Central memory CD8-positive, alpha-beta T cell (primary cell): ENCODE data around the gene HECW1.
"Not testable (repeated sequence)": the region's sequence is repeated elsewhere in the genome, so short reads cannot be mapped to it uniquely, and the experiment has no call there.

Experiments
- ATAC-seq: fragments of 150-1000 bp; cut with Tn5 transposase; replicated peaks from 2 replicates; pipeline ENCODE4 v1.10.0; 2022; ENCODE audit warnings: mild to moderate bottlenecking, moderate FRiP score, moderate number of reproducible peaks; ENCODE audit not compliant: poor library complexity, severe bottlenecking; ENCODE audit errors: extremely low read depth
- DNase-seq, 2 donors: peaks; one replicate each; pipeline ENCODE4 v3.0.0; 2021; ENCODE audit warnings: low spot score in 2 of 2
- H3K27ac Mint-ChIP-seq: one replicate; pipeline ENCODE4 v1.8.0; 2022; ENCODE audit warnings: low read depth, mild to moderate bottlenecking, moderate library complexity, mixed read lengths
- H3K27me3 Mint-ChIP-seq: one replicate; pipeline ENCODE4 v1.8.0; 2022; ENCODE audit warnings: mixed read lengths
- H3K36me3 Mint-ChIP-seq: one replicate; pipeline ENCODE4 v1.8.0; 2022; ENCODE audit warnings: mild to moderate bottlenecking, moderate library complexity, mixed read lengths; ENCODE audit not compliant: insufficient read depth
- H3K4me1 Mint-ChIP-seq: one replicate; pipeline ENCODE4 v1.8.0; 2022; ENCODE audit warnings: mixed read lengths
- H3K4me3 Mint-ChIP-seq: one replicate; pipeline ENCODE4 v1.8.0; 2022; ENCODE audit warnings: mild to moderate bottlenecking, moderate library complexity, mixed read lengths
- H3K9me3 Mint-ChIP-seq: one replicate; pipeline ENCODE4 v1.8.0; 2022; ENCODE audit warnings: mixed read lengths

Gene HECW1

GRCh38 chr7:43112459-43112940, at the start of gene HECW1:
Gene HECW1 (plus strand): TSS chr7:43112647. CDS start chr7:43243906, 131,259 bp downstream.
- no peaks in the 10 kb centered on the region for H3K36me3 Mint-ChIP-seq
- ATAC-seq (no peak), DNase-seq (no peak)
- H3K27me3 Mint-ChIP-seq: peaks cover 79% of the 10 kb centered on the region
- H3K4me3 Mint-ChIP-seq: no peak within 1 kb of the TSS
- H3K27ac Mint-ChIP-seq: no peak within 1 kb of the TSS
- peaks cover 6% of the 10 kb centered on the region for H3K4me1 Mint-ChIP-seq
- no peaks in the 10 kb centered on the region for H3K9me3 Mint-ChIP-seq

GRCh38 chr7:43071604-43072003, 40.8 kb upstream of the HECW1 start:
- no peaks in the 10 kb centered on the region for H3K9me3 Mint-ChIP-seq
- no peak for DNase-seq
- peaks cover 45% of the 10 kb centered on the region for H3K27me3 Mint-ChIP-seq
- no peak overlapping the region for H3K27ac Mint-ChIP-seq
- ATAC-seq: no peak
- H3K4me3 Mint-ChIP-seq: no peak overlapping the region
- no peaks in the 10 kb centered on the region for H3K4me1 Mint-ChIP-seq
- H3K36me3 Mint-ChIP-seq: no peaks in the 10 kb centered on the region

- Mint-ChIP-seq H3K9me3 (no peaks in the 10 kb centered on the region), H3K36me3 (no peaks in the 10 kb centered on the region), H3K4me1 (no peaks in the 10 kb centered on the region), H3K27me3 (peaks cover 45% of the 10 kb centered on the region), H3K27ac (no peak overlapping the region), H3K4me3 (no peak overlapping the region)
- DNase-seq (no peak), ATAC-seq (no peak)
Measured at GRCh38 chr7:43072530-43072929, 39.9 kb upstream of the HECW1 start.

GRCh38 chr7:43073811-43074210, 38.6 kb upstream of the HECW1 start:
- not testable (repeated sequence) for ATAC-seq, H3K4me3 Mint-ChIP-seq, H3K9me3 Mint-ChIP-seq, H3K27ac Mint-ChIP-seq, H3K4me1 Mint-ChIP-seq, H3K36me3 Mint-ChIP-seq, DNase-seq
- peaks cover 43% of the 10 kb centered on the region for H3K27me3 Mint-ChIP-seq

- Mint-ChIP-seq H3K9me3 (no peaks in the 10 kb centered on the region), H3K4me1 (no peaks in the 10 kb centered on the region), H3K27me3 (peaks cover 60% of the 10 kb centered on the region), H3K27ac (no peak overlapping the region), H3K4me3 (no peak overlapping the region), H3K36me3 (no peaks in the 10 kb centered on the region)
- ATAC-seq (no peak), DNase-seq (no peak)
Measured at GRCh38 chr7:43076189-43076605, 36.2 kb upstream of the HECW1 start.

- ATAC-seq (no peak), DNase-seq (no peak)
- H3K9me3 Mint-ChIP-seq: no peaks in the 10 kb centered on the region
- H3K4me1 Mint-ChIP-seq: no peaks in the 10 kb centered on the region
- H3K27me3 Mint-ChIP-seq: peaks cover 56% of the 10 kb centered on the region
- H3K27ac Mint-ChIP-seq: no peak overlapping the region
- H3K4me3 Mint-ChIP-seq: no peak overlapping the region
- H3K36me3 Mint-ChIP-seq: no peaks in the 10 kb centered on the region
Measured at GRCh38 chr7:43076606-43077005, 35.8 kb upstream of the HECW1 start.

GRCh38 chr7:43077285-43077684, 35.2 kb upstream of the HECW1 start:
- no peaks in the 10 kb centered on the region for H3K9me3 Mint-ChIP-seq
- no peak overlapping the region for H3K27ac Mint-ChIP-seq
- H3K27me3 Mint-ChIP-seq: peaks cover 55% of the 10 kb centered on the region
- H3K4me3 Mint-ChIP-seq: no peak overlapping the region
- ATAC-seq (no peak), DNase-seq (no peak)
- no peaks in the 10 kb centered on the region for H3K4me1 Mint-ChIP-seq
- H3K36me3 Mint-ChIP-seq: no peaks in the 10 kb centered on the region

GRCh38 chr7:43077732-43078391, 34.6 kb upstream of the HECW1 start:
- ATAC-seq (no peak), DNase-seq (no peak)
- Mint-ChIP-seq H3K9me3 (no peaks in the 10 kb centered on the region), H3K4me3 (no peak overlapping the region), H3K4me1 (no peaks in the 10 kb centered on the region), H3K36me3 (no peaks in the 10 kb centered on the region), H3K27me3 (peaks cover 59% of the 10 kb centered on the region), H3K27ac (no peak overlapping the region)

- H3K36me3 Mint-ChIP-seq: no peaks in the 10 kb centered on the region
- ATAC-seq: no peak
- H3K4me1 Mint-ChIP-seq: no peaks in the 10 kb centered on the region
Measured at GRCh38 chr7:43078794-43079193, 33.7 kb upstream of the HECW1 start.

GRCh38 chr7:43081603-43082002, 30.8 kb upstream of the HECW1 start:
- Mint-ChIP-seq H3K9me3 (no peaks in the 10 kb centered on the region), H3K4me3 (no peak overlapping the region), H3K27ac (no peak overlapping the region), H3K4me1 (no peaks in the 10 kb centered on the region), H3K27me3 (peaks cover 87% of the 10 kb centered on the region), H3K36me3 (no peaks in the 10 kb centered on the region)
- no peak for DNase-seq
- ATAC-seq: no peak

More at GRCh38 chr7:43078794-43079193, 33.7 kb upstream of the HECW1 start:
- Mint-ChIP-seq H3K27ac (no peak overlapping the region), H3K9me3 (no peaks in the 10 kb centered on the region), H3K4me3 (no peak overlapping the region), H3K27me3 (peaks cover 63% of the 10 kb centered on the region)
- DNase-seq: no peak

GRCh38 chr7:43083106-43083505, 29.3 kb upstream of the HECW1 start:
- Mint-ChIP-seq H3K36me3 (no peaks in the 10 kb centered on the region), H3K4me1 (no peaks in the 10 kb centered on the region), H3K4me3 (no peak overlapping the region), H3K27me3 (peaks cover 74% of the 10 kb centered on the region), H3K27ac (no peak overlapping the region), H3K9me3 (no peaks in the 10 kb centered on the region)
- DNase-seq: no peak
- ATAC-seq: no peak

GRCh38 chr7:43085017-43085416, 27.4 kb upstream of the HECW1 start:
- Mint-ChIP-seq H3K27me3 (peaks cover 58% of the 10 kb centered on the region), H3K4me3 (no peak overlapping the region), H3K4me1 (no peaks in the 10 kb centered on the region), H3K27ac (no peak overlapping the region), H3K9me3 (no peaks in the 10 kb centered on the region), H3K36me3 (no peaks in the 10 kb centered on the region)
- no peak for ATAC-seq
- no peak for DNase-seq

- peaks cover 58% of the 10 kb centered on the region for H3K27me3 Mint-ChIP-seq
- H3K4me3 Mint-ChIP-seq: no peak overlapping the region
- no peaks in the 10 kb centered on the region for H3K36me3 Mint-ChIP-seq
- H3K9me3 Mint-ChIP-seq: no peaks in the 10 kb centered on the region
- DNase-seq: no peak
- no peak overlapping the region for H3K27ac Mint-ChIP-seq
- H3K4me1 Mint-ChIP-seq: no peaks in the 10 kb centered on the region
- no peak for ATAC-seq
Measured at GRCh38 chr7:43085992-43086391, 26.5 kb upstream of the HECW1 start.
